Stimulated activated CD8-positive, alpha-beta memory T cell treated with anti-CD3 and anti-CD28 coated beads, Interleukin-15, amount 100 ng/mL, for 4 hours (primary cell): ENCODE results near the gene TROAP.
"Not testable (repeated sequence)": the region's sequence is repeated elsewhere in the genome, so short reads cannot be mapped to it uniquely, and the experiment has no call there.

Source experiments
- DNase-seq, 2 donors: peaks; one replicate each; pipeline ENCODE4 v3.0.0-alpha.2; 2020; ENCODE audit warnings: low read depth in 2 of 2

The TROAP gene

GRCh38 chr12:49322708-49323523 lies at the start of gene TROAP:
Gene TROAP, plus strand, starts transcription at chr12:49323255. Its CDS starts 354 bp downstream, at chr12:49323609.
- DNase-seq, result peak; percentile 89 to 95

GRCh38 chr12:49273726-49274395 lies 49.2 kb upstream of the TROAP start:
- no peak for DNase-seq

- no peak for DNase-seq
Observed at GRCh38 chr12:49274396-49275069, 48.5 kb upstream of the TROAP start.

GRCh38 chr12:49276304-49277290 lies 46.5 kb upstream of the TROAP start:
- DNase-seq, result no peak

GRCh38 chr12:49277466-49277865 lies 45.6 kb upstream of the TROAP start:
- no peak for DNase-seq

- no peak for DNase-seq
Observed at GRCh38 chr12:49279706-49280159, 43.3 kb upstream of the TROAP start.

- DNase-seq, result not testable (repeated sequence)
Observed at GRCh38 chr12:49280545-49280944, 42.5 kb upstream of the TROAP start.

- no peak for DNase-seq
Observed at GRCh38 chr12:49282302-49282701, 40.8 kb upstream of the TROAP start.

GRCh38 chr12:49282740-49283375 lies 40.2 kb upstream of the TROAP start:
- DNase-seq, result not testable (repeated sequence)

- DNase-seq, result no peak
Observed at GRCh38 chr12:49283541-49284429, 39.3 kb upstream of the TROAP start.

- DNase-seq, result no peak
Observed at GRCh38 chr12:49284672-49285071, 38.4 kb upstream of the TROAP start.

GRCh38 chr12:49287876-49288275 lies 35.2 kb upstream of the TROAP start:
- DNase-seq, result no peak

- peak in 1 of 2 donors; percentile 37 for DNase-seq
Observed at GRCh38 chr12:49288412-49288853, 34.6 kb upstream of the TROAP start.

GRCh38 chr12:49288922-49289555 lies 34.0 kb upstream of the TROAP start:
- DNase-seq, result no peak

- no peak for DNase-seq
Observed at GRCh38 chr12:49292729-49293055, 30.4 kb upstream of the TROAP start.

GRCh38 chr12:49293056-49293956 lies 29.7 kb upstream of the TROAP start:
- no peak for DNase-seq

- no peak for DNase-seq
Observed at GRCh38 chr12:49294086-49294803, 28.8 kb upstream of the TROAP start.

- no peak for DNase-seq
Observed at GRCh38 chr12:49294804-49295081, 28.3 kb upstream of the TROAP start.
